Measurements from ENCODE around the gene NEK8. TPM values are rescaled to one million over a fixed set of nuclear protein-coding genes. Genes with fewer than 3 reads are reported as not detected.

NEK8 gene
- total RNA-seq, 6 donors from 2014 or later = 3.5 to 34.6 (median 13.0) TPM

GRCh38 chr17:28703552-28704218 lies 24.9 kb upstream of the NEK8 start:
- Histone ChIP-seq H3K27me3 (no peaks in the 10 kb centered on the region), H3K9me3 (no peaks in the 10 kb centered on the region), H3K4me1 (no peaks in the 10 kb centered on the region), H3K4me3 (no peak overlapping the region), H3K36me3 (peaks cover 32 to 63% (median 52%) of the 10 kb centered on the region in 4 donors), H3K27ac (no peak overlapping the region)
- WGBS, 2 donors = 88% methylated on average over 16 of the region's 16 CpGs
- ATAC-seq (ENCODE audit: low FRiP score in 2 of 2) = no peak
- no peak for DNase-seq
- TF ChIP-seq CTCF (IDR thresholded peaks at IDR 0.05) (no peak), EP300 (IDR thresholded peaks at IDR 0.05) (no peak), POLR2A (IDR thresholded peaks at IDR 0.05) (no peak), POLR2AphosphoS5 (IDR thresholded peaks at IDR 0.05) (no peak)

- 91 to 97% methylated on average over 6 to 13 of the region's 14 CpGs for whole genome bisulfite sequencing, 2 donors
- H3K36me3 ChIP-seq = peaks cover 26 to 57% (median 45%) of the 10 kb centered on the region in 4 donors
- ATAC-seq (ENCODE audit: low FRiP score in 2 of 2) = no peak
These were observed 24.2 kb upstream of the NEK8 start for GRCh38 chr17:28704219-28704858.

GRCh38 chr17:28705074-28705659 lies 23.4 kb upstream of the NEK8 start:
- H3K27ac ChIP-seq = no peak overlapping the region
- ATAC-seq (ENCODE audit: low FRiP score in 2 of 2) (no peak), DNase-seq (no peak)
- no peak overlapping the region for H3K4me3 ChIP-seq
- H3K9me3 ChIP-seq = no peaks in the 10 kb centered on the region
- H3K36me3 ChIP-seq = peaks cover 24 to 48% (median 37%) of the 10 kb centered on the region in 4 donors
- H3K27me3 ChIP-seq = no peaks in the 10 kb centered on the region
- TF ChIP-seq POLR2AphosphoS5 (IDR thresholded peaks at IDR 0.05) (no peak), CTCF (IDR thresholded peaks at IDR 0.05) (no peak), POLR2A (IDR thresholded peaks at IDR 0.05) (no peak), EP300 (IDR thresholded peaks at IDR 0.05) (no peak)
- WGBS, 2 donors = 81% methylated on average over 4 to 5 of the region's 5 CpGs
- peaks cover 0 to 4% (median 3%) of the 10 kb centered on the region in 4 donors for H3K4me1 ChIP-seq

More at GRCh38 chr17:28704219-28704858, 24.2 kb upstream of the NEK8 start:
- H3K27me3 ChIP-seq = no peaks in the 10 kb centered on the region
- no peaks in the 10 kb centered on the region for H3K4me1 ChIP-seq
- DNase-seq = peak in 1 of 2 donors; percentile 71
- H3K9me3 ChIP-seq = no peaks in the 10 kb centered on the region
- H3K27ac ChIP-seq = no peak overlapping the region
- no peak overlapping the region for H3K4me3 ChIP-seq
- no peak for TF ChIP-seq CTCF (IDR thresholded peaks at IDR 0.05)
- TF ChIP-seq POLR2AphosphoS5 (IDR thresholded peaks at IDR 0.05) = no peak
- TF ChIP-seq POLR2A (IDR thresholded peaks at IDR 0.05) = no peak
- no peak for TF ChIP-seq EP300 (IDR thresholded peaks at IDR 0.05)

GRCh38 chr17:28705728-28706334 lies 22.8 kb upstream of the NEK8 start:
- peaks cover 17 to 42% (median 30%) of the 10 kb centered on the region in 4 donors for H3K36me3 ChIP-seq
- DNase-seq = no peak
- H3K9me3 ChIP-seq = no peaks in the 10 kb centered on the region
- no peak overlapping the region for H3K27ac ChIP-seq
- no peak overlapping the region for H3K4me3 ChIP-seq
- no peak for ATAC-seq (ENCODE audit: low FRiP score in 2 of 2)
- WGBS, 2 donors = 81 to 100% methylated on average over 1 to 10 of the region's 10 CpGs
- peaks cover 0 to 11% (median 6%) of the 10 kb centered on the region in 4 donors for H3K4me1 ChIP-seq
- TF ChIP-seq CTCF (IDR thresholded peaks at IDR 0.05) (no peak), POLR2AphosphoS5 (IDR thresholded peaks at IDR 0.05) (no peak), EP300 (IDR thresholded peaks at IDR 0.05) (no peak), POLR2A (IDR thresholded peaks at IDR 0.05) (no peak)
- no peaks in the 10 kb centered on the region for H3K27me3 ChIP-seq

Measured in upper lobe of left lung (tissue), 6 donors.